Left hindlimb (tissue), 1 donor: ENCODE measurements around the gene TPCN2.

Experiments used
- DNase-seq: peaks from one replicate; pipeline ENCODE4 v3.0.0-alpha.2; 2018

TPCN2 gene

DNA sequence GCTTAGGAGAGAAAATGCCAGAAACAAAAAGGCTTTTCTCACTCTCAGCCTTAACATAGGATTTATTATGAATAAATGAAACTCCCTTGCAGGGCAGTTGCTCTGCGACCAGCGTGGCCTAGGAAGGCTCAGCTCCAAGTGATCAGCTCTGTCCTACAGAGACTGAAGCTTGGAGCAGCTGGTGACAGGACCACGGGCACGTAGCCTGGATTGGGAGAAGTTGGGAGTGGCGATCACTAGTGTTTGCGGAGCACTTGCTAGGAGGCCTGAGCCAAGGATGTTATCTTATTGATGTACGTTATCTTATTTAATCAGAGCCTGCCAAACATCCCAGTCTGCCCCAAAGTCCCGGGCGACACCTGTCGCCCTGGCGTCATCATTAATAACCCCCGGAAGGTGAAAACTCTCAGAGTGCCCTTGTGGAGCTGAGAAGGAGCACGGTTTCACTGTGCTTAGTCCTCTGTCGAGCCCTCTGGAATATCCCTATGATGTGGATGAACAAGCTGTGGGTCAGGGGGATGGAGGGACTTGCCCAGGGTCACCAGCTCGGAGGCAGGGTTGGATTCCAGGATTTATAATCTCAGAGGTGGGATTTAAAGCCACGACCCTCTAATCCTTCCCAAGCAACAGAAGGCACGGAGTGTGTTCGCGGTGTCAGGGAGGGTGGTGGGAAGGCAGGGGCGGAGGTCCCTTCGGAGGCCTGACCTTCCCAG lies 66.2 kb downstream of the TPCN2 start:
- DNase-seq, result no peak

DNA sequence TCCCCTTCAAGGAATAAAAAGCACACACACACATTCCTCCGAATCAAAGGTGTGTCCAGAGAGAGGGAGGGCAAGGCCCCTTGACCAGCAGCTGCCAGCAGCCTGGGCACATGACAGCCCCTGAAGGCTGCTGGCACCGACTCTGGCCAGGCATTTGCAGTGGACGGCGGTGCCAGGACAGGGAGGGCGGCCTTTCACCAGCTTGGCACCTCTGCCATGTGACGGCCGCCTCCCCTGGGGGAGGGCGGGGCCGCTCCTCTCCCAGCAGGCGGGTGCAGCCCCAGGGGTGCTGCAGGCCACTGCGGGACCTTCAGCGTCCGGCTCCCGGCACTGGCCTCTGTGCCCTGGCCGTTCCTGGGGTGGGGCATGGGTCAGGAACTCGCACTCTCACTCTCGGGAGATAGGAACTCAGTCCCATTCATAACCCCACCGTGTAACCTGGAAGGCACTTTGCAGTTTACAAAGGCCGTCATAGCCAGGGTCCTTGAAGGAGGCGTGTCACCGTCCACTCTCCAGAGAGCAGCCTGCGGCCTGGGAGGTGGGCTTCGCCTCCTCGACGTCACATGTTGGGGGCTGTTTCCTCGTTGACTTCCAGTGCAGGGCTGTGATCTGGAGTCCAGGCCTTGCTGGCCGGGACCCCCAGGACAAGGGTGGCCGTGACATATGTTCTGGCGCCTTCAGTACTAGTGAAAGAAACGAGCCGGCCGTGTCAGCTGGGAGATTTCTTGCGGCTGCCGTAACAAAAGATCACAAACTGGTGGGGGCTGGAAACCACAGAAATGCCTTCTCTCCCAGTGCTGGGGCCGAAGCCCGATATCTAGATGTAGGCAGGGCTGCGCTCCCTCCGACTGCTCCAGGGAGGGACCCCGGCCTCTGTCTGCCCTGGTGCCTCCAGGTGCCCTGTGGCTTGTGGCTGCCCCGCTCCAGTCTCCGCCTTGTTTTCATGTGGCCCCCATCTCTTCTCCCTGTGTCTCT lies 67.1 kb downstream of the TPCN2 start:
- DNase-seq, result peak; percentile 21

DNA sequence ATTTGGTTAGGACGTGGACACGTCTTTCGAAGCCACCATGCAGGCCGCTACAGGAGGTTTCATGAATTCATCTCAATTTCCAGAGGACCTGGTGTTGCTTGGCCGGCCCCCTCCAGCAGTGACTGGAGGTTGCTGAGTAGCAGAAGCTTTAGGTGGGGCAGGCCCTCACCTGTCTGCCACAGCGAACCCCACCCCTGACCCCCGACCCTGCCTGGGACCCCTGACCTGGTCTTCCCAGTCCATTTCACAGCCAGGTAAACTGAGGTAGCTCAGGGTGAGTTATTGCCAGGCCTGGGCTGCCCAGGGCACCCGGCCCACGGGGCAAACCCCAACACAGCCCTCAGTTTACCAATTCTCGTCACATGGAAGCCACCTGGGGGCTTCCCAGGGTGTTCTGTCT lies 67.9 kb downstream of the TPCN2 start:
- peak; percentile 16 for DNase-seq

DNA sequence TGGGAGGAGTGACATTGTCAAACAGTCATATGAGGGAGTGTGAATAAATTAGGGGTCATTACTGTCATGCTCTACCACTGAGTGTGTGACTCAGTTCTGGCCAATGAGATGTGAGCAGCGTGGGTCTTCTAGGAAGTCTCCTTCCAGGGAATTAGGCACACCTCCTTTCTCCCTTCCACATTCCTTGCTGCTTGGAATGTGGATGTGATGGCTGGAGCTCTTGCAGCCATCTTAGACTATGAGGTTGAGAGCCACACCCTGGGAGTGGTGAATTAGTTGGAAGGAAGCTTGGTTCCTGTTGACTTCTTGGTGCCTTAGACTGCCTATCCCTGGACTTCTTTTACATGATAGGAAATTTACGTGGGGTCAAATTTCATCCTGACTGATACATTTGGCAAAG lies 70.5 kb downstream of the TPCN2 start:
- DNase-seq, result no peak

GRCh38 chr11:69120096-69120875 lies 71.6 kb downstream of the TPCN2 start:
- DNase-seq, result peak; percentile 9

GRCh38 chr11:69121021-69121420 lies 72.3 kb downstream of the TPCN2 start:
- peak; percentile 22 for DNase-seq

DNA sequence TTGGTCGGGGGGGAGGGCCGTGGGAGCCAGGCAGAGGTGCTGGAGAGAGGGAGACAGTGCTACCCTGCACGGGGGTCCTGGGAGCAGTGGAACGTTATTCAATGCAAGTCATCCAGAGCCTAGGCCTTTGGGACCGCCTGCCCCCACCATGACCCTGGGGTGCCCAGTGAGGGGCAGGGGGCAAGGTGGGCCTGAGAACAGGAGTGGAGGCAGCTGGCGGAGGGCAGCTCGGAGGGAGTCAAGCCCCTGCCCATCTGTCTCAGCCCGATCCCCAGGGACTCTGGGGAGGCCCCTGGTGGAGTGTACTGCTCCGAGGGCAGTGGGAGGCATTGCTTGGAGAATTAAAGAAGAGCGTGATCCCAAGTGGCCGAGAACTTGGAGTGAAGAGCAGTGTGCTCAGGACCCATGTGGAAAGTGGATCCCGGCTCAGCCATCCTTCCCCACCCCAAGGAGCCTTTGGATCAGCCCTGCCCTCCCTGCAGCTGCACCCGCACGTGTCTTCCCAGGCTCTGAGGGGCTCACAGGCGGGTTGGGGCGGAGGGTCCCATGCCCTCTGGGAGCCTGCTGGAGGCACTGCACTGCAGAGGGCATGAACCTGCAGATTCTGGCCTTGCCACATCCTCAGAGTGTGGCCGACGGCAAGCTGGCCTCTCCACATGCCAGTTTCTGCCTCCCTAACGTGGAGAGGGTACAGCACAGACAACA lies 73.0 kb downstream of the TPCN2 start:
- peak; percentile 17 for DNase-seq

- no peak for DNase-seq
These were observed 73.5 kb downstream of the TPCN2 start for GRCh38 chr11:69122326-69122629.

GRCh38 chr11:69122630-69123431 lies 74.1 kb downstream of the TPCN2 start:
- DNase-seq, result no peak

DNA sequence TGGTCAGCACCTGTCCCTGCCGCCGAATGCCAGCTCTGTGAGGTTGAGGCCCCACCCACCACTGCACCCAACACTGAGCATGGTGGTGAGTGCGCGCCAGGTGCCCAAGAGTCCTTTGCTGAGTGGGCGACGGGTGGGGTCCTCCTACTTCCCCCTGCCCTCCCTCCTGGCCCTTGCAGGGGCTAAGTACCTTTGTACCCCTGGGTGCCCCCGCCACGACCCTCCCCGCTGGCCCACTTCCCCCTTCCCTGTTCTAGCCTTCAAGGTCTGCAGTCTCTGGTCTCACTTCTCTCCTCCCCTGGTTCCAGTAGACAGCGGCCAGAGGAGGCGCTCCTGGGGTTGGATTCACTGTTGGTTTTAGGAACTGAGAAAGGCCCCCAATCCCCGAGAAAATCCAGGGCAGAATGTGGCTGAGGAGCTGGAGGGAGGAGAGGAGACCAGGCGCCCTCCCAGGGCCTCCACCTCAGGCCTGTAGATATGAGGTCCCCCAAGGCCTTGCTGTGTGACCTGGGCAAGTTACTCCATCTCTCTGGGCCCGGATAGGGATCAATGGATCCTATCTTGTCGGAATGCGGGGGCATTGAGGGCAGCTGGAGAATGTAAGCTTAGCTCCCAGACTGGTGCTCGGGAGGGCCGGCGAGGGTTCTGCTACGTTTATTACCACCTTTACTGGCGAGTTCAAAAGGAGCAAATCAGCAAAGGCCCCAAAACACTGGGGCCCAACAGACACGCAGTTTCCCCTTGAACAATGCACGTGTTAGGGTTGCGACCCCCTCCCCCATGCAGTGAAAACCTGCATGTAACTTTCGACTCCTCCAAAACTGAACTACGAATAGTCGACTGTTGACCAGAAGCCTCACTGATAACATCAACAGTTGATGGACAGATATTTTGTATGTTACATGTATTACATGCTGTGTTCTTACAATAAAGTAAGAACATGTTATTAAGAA lies 75.1 kb downstream of the TPCN2 start:
- DNase-seq, result peak; percentile 18

GRCh38 chr11:69125861-69126260 lies 77.1 kb downstream of the TPCN2 start:
- no peak for DNase-seq

DNA sequence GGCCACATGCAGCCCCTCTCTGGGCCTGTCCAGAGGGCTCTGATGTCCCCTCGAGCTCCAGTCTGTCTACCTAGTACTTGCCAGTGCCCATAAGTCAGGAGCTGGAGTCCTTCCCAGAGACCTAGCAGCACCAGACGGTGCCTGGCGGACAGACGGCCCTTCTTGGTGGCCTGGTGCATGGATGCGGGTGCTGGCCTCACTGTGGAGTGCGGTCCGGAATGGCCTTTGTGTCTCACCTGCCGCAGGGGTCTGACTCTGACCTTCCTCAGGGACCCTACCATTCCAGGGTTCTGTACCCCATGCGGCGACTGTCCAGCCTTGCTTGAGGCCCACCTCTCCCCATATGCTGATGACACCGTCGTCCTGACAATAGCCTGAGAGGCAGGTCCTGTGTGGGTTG lies 77.6 kb downstream of the TPCN2 start:
- no peak for DNase-seq

- peak; percentile 74 for DNase-seq
These were observed 78.5 kb downstream of the TPCN2 start for GRCh38 chr11:69127081-69127850.

DNA sequence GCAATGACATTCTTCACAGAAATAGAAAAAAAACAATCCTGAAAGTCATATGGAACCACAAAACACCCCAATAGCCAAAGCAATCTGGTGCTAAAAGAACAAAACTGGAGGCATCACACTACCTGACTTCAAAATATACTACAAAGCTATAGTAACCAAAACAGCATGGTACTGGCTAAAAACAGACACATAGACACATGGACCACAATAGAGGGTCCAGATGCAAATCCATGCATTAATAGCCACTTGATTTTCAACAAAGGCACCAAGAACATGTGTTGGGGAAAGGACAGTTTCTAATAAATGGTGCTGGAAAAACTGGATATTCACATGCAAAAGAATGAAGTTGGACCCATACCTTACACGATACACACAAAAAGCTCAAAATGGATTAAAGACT lies 79.2 kb downstream of the TPCN2 start:
- no peak for DNase-seq

GRCh38 chr11:69129053-69129452 lies 80.3 kb downstream of the TPCN2 start:
- DNase-seq, result no peak

DNA sequence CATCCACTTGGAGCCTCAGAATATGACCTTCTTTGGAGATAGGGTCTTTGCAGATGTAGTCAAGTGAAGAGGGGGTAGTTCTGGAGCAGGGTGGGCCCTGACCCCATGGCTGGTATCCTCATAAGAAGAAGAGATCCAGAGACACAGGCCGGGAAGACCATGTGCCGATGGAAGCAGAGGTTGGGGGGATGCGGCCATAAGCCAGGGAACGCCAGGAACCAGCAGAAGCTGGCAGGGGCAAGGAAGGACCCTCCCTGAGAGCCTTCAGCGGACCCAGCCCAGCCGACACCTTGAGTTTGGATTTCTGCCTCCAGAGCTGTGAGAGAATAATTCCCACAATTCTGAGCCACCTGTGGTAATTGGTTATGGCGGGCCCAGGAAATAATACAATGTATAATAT lies 80.9 kb downstream of the TPCN2 start:
- DNase-seq, result no peak

DNA sequence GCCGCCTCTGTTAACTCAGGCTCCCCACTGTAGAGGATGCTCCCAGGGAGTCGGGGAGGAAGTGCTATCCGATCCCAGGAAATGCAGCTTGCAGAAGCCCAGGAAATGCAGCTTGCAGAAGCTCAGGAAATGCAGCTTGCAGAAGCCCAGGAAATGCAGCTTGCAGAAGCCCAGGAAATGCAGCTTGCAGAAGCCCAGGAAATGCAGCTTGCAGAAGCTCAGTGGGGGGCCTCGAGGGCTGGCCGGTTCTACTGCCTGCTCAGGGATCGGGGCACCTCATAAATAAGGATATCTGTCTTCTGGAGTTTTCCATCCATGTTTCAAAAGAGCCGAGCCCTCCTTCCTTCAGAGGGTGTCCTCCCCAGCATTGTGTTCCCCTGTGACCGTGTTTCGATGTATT lies 81.9 kb downstream of the TPCN2 start:
- no peak for DNase-seq

GRCh38 chr11:69131121-69131566 lies 82.4 kb downstream of the TPCN2 start:
- DNase-seq, result no peak

DNA sequence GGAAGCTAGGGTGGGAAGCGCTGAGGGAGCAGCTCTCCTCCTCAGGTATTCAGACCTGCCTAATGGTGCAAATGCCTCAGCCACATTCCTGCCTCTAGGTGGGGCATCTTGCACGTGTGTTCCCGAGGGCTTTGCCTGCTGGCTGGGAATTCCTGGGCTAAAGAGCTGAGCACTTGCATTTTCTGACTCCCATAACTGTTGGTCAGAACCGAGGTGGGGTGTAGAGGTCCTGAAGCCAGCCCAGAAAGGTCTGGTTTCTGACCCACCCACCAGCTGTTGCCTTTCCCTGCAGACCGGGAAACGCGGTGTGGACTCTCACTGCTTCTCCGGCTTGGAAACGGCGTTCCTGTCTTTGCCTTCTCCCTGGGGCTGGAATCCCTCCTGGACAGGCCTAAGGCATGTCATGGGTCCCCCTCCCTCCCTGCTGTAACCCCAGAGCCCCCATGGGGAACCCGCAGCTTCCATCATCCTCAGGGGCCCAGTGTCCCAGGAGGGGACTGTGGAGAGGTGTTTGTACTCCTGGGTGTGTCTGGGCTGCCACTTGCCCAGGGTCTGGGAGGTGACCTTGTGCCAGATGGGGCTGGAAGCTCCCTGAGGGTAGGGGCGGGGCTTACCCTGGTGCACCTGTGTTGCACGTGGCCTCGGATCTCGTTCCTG lies 83.0 kb downstream of the TPCN2 start:
- peak; percentile 74 for DNase-seq
